Erythroblast (primary cell): ENCODE data around the gene SNED1.

ENCODE experiments used
- GATA1 ChIP-seq: IDR thresholded peaks from 2 replicates; pipeline ENCODE4 v1.6.1; 2011; ENCODE audit warnings: low read depth, mild to moderate bottlenecking, control low read depth, low read length, moderate library complexity
- POLR2A ChIP-seq: IDR thresholded peaks from 2 replicates; pipeline ENCODE4 v1.6.1; 2011; ENCODE audit warnings: mild to moderate bottlenecking, low read length

- TF ChIP-seq POLR2A (no peak), GATA1 (no peak)
Observed at GRCh38 chr2:240958366-240959213, 39.8 kb upstream of the SNED1 start.
